Measurements from ENCODE around the gene ZBTB7C. TPM values are rescaled to one million over a fixed set of nuclear protein-coding genes. Genes with fewer than 3 reads are reported as not detected.

The ZBTB7C gene
- total and polyA plus RNA-seq, 2 of the 4 experiments (the other 2 are of a cell fraction) = not detected

GRCh38 chr18:48036226-48036625, 373.0 kb downstream of the ZBTB7C start:
- Histone ChIP-seq H3K27ac (ENCODE audit: insufficient read depth, low read length) (no peak overlapping the region), H3K4me1 (ENCODE audit: control insufficient read depth, insufficient read depth, low read length) (no peaks in the 10 kb centered on the region), H2BK20ac (ENCODE audit: low read depth, low read length) (no peak overlapping the region), H2AK5ac (ENCODE audit: low read depth, low read length) (no peak overlapping the region), H3K79me1 (ENCODE audit: low read depth in 1 of 2, low read length in 2 of 2) (no peaks in the 10 kb centered on the region), H2AFZ (replicated peaks; ENCODE audit: low read length, poor library complexity) (no peak overlapping the region), H2BK15ac (ENCODE audit: low read depth, low read length) (no peak overlapping the region), H3K23ac (ENCODE audit: low read depth, low read length) (no peak overlapping the region), H2BK5ac (ENCODE audit: low read depth, low read length, poor library complexity, severe bottlenecking) (no peak overlapping the region), H3K4me3 (ENCODE audit: insufficient read depth, low read depth, low read length) (no peak overlapping the region), H3K9ac (ENCODE audit: low read depth, low read length) (no peak overlapping the region), H3K4me2 (ENCODE audit: low read depth, low read length) (no peak overlapping the region), H2AK9ac (replicated peaks; ENCODE audit: low read depth, low read length, poor library complexity) (no peak overlapping the region), H3K27me3 (ENCODE audit: control insufficient read depth, insufficient read depth, low read length) (peaks cover 5% of the 10 kb centered on the region), H4K20me1 (ENCODE audit: insufficient read depth, low read length) (no peaks in the 10 kb centered on the region), H4K8ac (ENCODE audit: low read depth in 2 of 2, low read length in 2 of 2) (no peak overlapping the region), H2BK120ac (ENCODE audit: low read depth, low read length) (no peak overlapping the region), H3K14ac (replicated peaks; ENCODE audit: low read depth, low read length) (no peak overlapping the region), H3K9me1 (ENCODE audit: insufficient read depth, low read length) (no peaks in the 10 kb centered on the region), H3K4ac (ENCODE audit: low read depth, low read length) (no peak overlapping the region), H3K9me3 (ENCODE audit: control insufficient read depth, insufficient read depth, low read length) (no peaks in the 10 kb centered on the region), H4K91ac (ENCODE audit: insufficient read depth, low read depth, low read length) (no peak overlapping the region), H3K56ac (ENCODE audit: extremely low read depth, insufficient read depth, low read length) (no peak overlapping the region), H3K36me3 (ENCODE audit: control insufficient read depth, insufficient read depth, low read length) (no peaks in the 10 kb centered on the region), H3K18ac (ENCODE audit: low read depth, low read length) (no peak overlapping the region), H4K5ac (ENCODE audit: low read depth, low read length) (no peak overlapping the region)
- intact Hi-C loops (cut with micrococcal nuclease) (no loop called here), in situ Hi-C loops (cut with MboI; ENCODE audit: low sequenced_read_pairs) (no loop called here), dilution Hi-C loops (cut with HindIII; ENCODE audit: low sequenced_read_pairs, unreplicated experiment) (no loop called here)
- no peak for ATAC-seq (ENCODE audit: low read depth)
- ChIA-PET POLR2A (ENCODE audit: unreplicated experiment) (no interaction called here), CTCF (no interaction called here)
- TF ChIP-seq, protein P1, sequence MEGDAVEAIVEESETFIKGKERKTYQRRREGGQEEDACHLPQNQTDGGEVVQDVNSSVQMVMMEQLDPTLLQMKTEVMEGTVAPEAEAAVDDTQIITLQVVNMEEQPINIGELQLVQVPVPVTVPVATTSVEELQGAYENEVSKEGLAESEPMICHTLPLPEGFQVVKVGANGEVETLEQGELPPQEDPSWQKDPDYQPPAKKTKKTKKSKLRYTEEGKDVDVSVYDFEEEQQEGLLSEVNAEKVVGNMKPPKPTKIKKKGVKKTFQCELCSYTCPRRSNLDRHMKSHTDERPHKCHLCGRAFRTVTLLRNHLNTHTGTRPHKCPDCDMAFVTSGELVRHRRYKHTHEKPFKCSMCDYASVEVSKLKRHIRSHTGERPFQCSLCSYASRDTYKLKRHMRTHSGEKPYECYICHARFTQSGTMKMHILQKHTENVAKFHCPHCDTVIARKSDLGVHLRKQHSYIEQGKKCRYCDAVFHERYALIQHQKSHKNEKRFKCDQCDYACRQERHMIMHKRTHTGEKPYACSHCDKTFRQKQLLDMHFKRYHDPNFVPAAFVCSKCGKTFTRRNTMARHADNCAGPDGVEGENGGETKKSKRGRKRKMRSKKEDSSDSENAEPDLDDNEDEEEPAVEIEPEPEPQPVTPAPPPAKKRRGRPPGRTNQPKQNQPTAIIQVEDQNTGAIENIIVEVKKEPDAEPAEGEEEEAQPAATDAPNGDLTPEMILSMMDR (conservative IDR thresholded peaks at IDR 0.05; ENCODE audit: low read depth, low read length) = no peak
- no peak for TF ChIP-seq CEBPB (IDR thresholded peaks at IDR 0.05; ENCODE audit: low read depth, low read length)
- TF ChIP-seq, protein P2, sequence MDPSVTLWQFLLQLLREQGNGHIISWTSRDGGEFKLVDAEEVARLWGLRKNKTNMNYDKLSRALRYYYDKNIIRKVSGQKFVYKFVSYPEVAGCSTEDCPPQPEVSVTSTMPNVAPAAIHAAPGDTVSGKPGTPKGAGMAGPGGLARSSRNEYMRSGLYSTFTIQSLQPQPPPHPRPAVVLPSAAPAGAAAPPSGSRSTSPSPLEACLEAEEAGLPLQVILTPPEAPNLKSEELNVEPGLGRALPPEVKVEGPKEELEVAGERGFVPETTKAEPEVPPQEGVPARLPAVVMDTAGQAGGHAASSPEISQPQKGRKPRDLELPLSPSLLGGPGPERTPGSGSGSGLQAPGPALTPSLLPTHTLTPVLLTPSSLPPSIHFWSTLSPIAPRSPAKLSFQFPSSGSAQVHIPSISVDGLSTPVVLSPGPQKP (IDR thresholded peaks at IDR 0.05; ENCODE audit: borderline replicate concordance, low read depth, low read length) = no peak
- no peak for TF ChIP-seq RAD21 (IDR thresholded peaks at IDR 0.05; ENCODE audit: low read length)
- TF ChIP-seq RFX5 (IDR thresholded peaks at IDR 0.05; ENCODE audit: low read depth, low read length) = no peak
- TF ChIP-seq MXI1 (IDR thresholded peaks at IDR 0.05; ENCODE audit: borderline replicate concordance, low read depth, low read length) = no peak
- TF ChIP-seq MAZ (IDR thresholded peaks at IDR 0.05; ENCODE audit: borderline replicate concordance, low read depth, low read length) = no peak
- no peak for TF ChIP-seq MAFK (IDR thresholded peaks at IDR 0.05; ENCODE audit: low read depth, low read length)
- no peak for TF ChIP-seq CHD1 (IDR thresholded peaks at IDR 0.05; ENCODE audit: low read depth, low read length)
- TF ChIP-seq, protein P3, sequence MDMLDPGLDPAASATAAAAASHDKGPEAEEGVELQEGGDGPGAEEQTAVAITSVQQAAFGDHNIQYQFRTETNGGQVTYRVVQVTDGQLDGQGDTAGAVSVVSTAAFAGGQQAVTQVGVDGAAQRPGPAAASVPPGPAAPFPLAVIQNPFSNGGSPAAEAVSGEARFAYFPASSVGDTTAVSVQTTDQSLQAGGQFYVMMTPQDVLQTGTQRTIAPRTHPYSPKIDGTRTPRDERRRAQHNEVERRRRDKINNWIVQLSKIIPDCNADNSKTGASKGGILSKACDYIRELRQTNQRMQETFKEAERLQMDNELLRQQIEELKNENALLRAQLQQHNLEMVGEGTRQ (IDR thresholded peaks at IDR 0.05; ENCODE audit: low read depth, low read length) = no peak
- TF ChIP-seq NFE2L2 (IDR thresholded peaks at IDR 0.05; ENCODE audit: low read depth, low read length) = no peak
- TF ChIP-seq SMC3 (IDR thresholded peaks at IDR 0.05; ENCODE audit: low read depth, low read length) = no peak
- no TSS peak for BruUV-seq (replicated peaks)
- DNase-seq = no peak
- no CpG with 5 or more reads among the region's 6 CpGs for WGBS, 2 experiments (ENCODE audit: extremely low coverage in 2 of 2, insufficient read length in 1 of 2)
